ENCODE results near the gene KBTBD12.

KBTBD12 gene

DNA sequence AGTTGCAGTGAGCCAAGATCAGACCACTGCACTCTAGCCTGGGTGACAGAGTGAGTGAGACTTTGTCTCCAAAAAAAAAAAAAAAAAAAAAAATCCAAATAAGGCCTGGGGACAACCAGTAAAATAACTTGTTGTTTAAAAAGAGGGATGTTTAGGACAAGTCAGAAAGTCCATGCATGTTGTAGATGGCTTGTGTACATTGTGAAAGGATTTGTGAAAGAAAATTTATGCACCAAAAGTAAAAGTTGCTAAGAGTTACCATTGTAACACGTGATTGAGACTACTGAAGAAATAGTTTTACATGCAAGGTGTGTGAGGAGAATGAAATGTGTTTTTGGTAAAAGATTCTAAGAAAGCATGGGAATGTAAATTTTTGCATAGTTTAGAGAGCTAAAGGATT lies 101.5 kb downstream of the KBTBD12 start:
- Histone ChIP-seq H3K9ac (ENCODE audit: low read length) (no peak overlapping the region), H3K4me3 (ENCODE audit: low read length) (no peak overlapping the region), H3K27ac (ENCODE audit: low read depth, low read length) (no peak overlapping the region)

DNA sequence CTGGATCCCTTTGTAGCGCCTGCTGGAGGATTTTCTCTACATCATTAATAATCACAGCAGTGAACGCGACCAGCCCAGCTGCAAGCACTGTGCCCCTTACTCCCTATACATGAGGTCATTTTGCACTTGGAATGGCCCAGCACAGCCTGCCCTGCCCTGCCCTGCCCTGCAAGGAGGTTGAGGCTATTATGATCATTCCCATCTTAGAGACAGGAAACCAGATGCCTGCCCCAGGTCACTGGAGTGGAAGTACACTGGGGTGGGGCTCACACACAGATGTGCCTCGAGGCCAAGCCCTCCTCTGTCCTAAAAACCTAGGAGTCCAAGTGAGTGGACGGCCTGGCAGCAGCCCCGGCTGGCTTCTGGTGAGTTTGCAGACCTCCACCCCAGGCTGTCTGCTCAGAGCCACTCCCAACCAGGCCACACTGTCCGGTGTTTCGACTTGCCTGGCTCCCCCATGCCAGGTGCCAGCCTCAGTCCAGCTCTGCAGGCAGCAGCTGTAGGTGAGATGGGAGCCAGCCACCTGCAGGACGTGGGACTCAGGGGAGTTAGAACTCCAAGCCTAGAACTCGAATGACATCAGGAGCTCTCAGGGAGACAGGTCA lies 106.8 kb downstream of the KBTBD12 start:
- no peak overlapping the region for H3K27ac ChIP-seq (ENCODE audit: low read depth, low read length)
- no peak overlapping the region for H3K4me3 ChIP-seq (ENCODE audit: low read length)
- H3K36me3 ChIP-seq (ENCODE audit: control insufficient read depth, insufficient read depth, low read length): no peaks in the 10 kb centered on the region
- no peaks in the 10 kb centered on the region for H3K4me1 ChIP-seq (ENCODE audit: control insufficient read depth, insufficient read depth, low read length)
- no peak overlapping the region for H3K9ac ChIP-seq (ENCODE audit: low read length)
- H3K27me3 ChIP-seq (ENCODE audit: control insufficient read depth, insufficient read depth, low read length): no peaks in the 10 kb centered on the region

More for the DNA sequence above, 101.5 kb downstream of the KBTBD12 start:
- Histone ChIP-seq H3K27me3 (ENCODE audit: control insufficient read depth, insufficient read depth, low read length) (no peaks in the 10 kb centered on the region), H3K36me3 (ENCODE audit: control insufficient read depth, insufficient read depth, low read length) (no peaks in the 10 kb centered on the region), H3K4me1 (ENCODE audit: control insufficient read depth, insufficient read depth, low read length) (no peaks in the 10 kb centered on the region)

DNA sequence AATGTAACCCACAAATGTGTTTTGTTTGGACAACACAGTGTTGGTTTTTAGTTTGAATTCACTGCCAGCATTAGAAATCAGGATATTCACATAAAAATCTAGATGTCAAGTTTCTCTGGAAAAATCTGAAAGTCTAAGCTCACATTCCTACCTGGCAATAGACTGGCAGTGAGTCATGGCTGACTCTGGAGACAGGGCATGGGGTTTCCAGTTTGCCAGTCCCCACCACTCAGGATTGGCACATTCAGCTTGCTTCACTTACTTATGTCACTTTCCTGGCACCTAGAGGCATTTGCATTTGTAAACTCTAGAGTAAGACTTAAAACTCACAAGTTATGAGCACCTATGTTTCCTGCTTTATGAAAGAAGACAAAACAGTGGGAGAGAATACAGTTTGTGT lies 118.1 kb downstream of the KBTBD12 start:
- Histone ChIP-seq H3K4me3 (ENCODE audit: low read length) (no peak overlapping the region), H3K27me3 (ENCODE audit: control insufficient read depth, insufficient read depth, low read length) (no peaks in the 10 kb centered on the region), H3K9ac (ENCODE audit: low read length) (no peak overlapping the region), H3K4me1 (ENCODE audit: control insufficient read depth, insufficient read depth, low read length) (no peaks in the 10 kb centered on the region), H3K36me3 (ENCODE audit: control insufficient read depth, insufficient read depth, low read length) (no peaks in the 10 kb centered on the region), H3K27ac (ENCODE audit: low read depth, low read length) (no peak overlapping the region)

DNA sequence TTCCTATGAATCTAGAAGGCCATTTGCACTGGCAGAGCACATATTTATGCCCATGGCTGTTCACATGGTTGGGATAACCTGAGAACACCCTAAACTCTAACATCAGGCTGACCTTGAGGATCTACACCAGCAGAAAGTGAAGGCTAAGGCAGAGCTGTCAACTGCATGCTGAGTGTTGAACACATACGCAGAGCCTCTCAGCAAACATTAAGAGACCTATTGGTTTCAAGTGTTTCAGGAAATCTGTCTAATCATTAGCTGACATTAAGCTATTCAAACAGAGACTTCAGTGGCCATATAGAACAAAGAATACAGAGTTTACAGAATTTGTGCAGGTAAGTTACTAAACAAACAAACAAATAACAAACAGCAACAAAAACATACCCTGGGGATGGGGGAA lies 121.1 kb downstream of the KBTBD12 start:
- H3K36me3 ChIP-seq (ENCODE audit: control insufficient read depth, insufficient read depth, low read length): no peaks in the 10 kb centered on the region
- no peak overlapping the region for H3K9ac ChIP-seq (ENCODE audit: low read length)
- H3K4me1 ChIP-seq (ENCODE audit: control insufficient read depth, insufficient read depth, low read length): no peaks in the 10 kb centered on the region
- H3K4me3 ChIP-seq (ENCODE audit: low read length): no peak overlapping the region
- no peaks in the 10 kb centered on the region for H3K27me3 ChIP-seq (ENCODE audit: control insufficient read depth, insufficient read depth, low read length)
- no peak overlapping the region for H3K27ac ChIP-seq (ENCODE audit: low read depth, low read length)
